SK-N-SH (cell line): ENCODE measurements around the gene RFFL. TPM values are rescaled to one million over a fixed set of nuclear protein-coding genes. Genes with fewer than 3 reads are reported as not detected.

Experiments used
- CTCF ChIA-PET: fragments of 300-600, 350-600 bp; formaldehyde crosslinking; extraction: SDS; loops from one replicate; lab custom pipeline; 2021; lab: Yijun Ruan, JAX
- POLR2A ChIA-PET: fragments of 350-600 bp; sonication (Branson Sonifier 250); formaldehyde crosslinking; extraction: SDS; loops from one replicate; lab custom pipeline; 2020; ENCODE audit warnings: antibody characterized with exemption, inconsistent platforms; lab: Yijun Ruan, JAX
- DNase-seq: peaks from one replicate; pipeline ENCODE4 v3.0.0; 2012
- H2AFZ ChIP-seq: fragments of 200-600 bp; sonication (generic); 2 replicates; pipeline ENCODE4 v1.8.1; 2016; ENCODE audit warnings: antibody characterized with exemption, mild to moderate bottlenecking, low read depth
- H3F3A ChIP-seq: fragments of 200-600 bp; sonication (generic); replicated peaks from 2 replicates; pipeline ENCODE3; 2016; ENCODE audit warnings: antibody characterized with exemption, mild to moderate bottlenecking; ENCODE audit not compliant: insufficient read depth
- H3K27ac ChIP-seq, 2 experiments: fragments of 200-500 bp in 1 of 2; fragments of 200-600 bp in 1 of 2; sonication (Bioruptor generic) in 1 of 2; sonication (generic), shearing (Covaris generic) in 1 of 2; 2 replicates each; pipeline versions ENCODE4 v1.5.1 to v1.6.1; 2014 to 2016; ENCODE audit warnings: low read depth in 2 of 2, inconsistent platforms in 1 of 2, low read length in 1 of 2, mild to moderate bottlenecking in 1 of 2, mixed read lengths in 1 of 2
- H3K27me3 ChIP-seq: fragments of 200-600 bp; sonication (generic), shearing (Covaris generic); 2 replicates; pipeline ENCODE4 v1.6.1; 2016; ENCODE audit warnings: mixed run types; ENCODE audit not compliant: insufficient read depth
- H3K36me3 ChIP-seq, 2 experiments: fragments of 200-500 bp in 1 of 2; fragments of 200-600 bp in 1 of 2; sonication (Bioruptor generic) in 1 of 2; sonication (generic) in 1 of 2; replicated peaks in 1 of 2; 2 replicates each; pipeline versions ENCODE3 to v1.5.1; 2014 to 2016; ENCODE audit warnings: low read length in 1 of 2, mild to moderate bottlenecking in 1 of 2; ENCODE audit not compliant: insufficient read depth in 2 of 2, control insufficient read depth in 1 of 2
- H3K4me1 ChIP-seq, 2 experiments: fragments of 200-500 bp in 1 of 2; fragments of 200-600 bp in 1 of 2; sonication (Bioruptor generic) in 1 of 2; sonication (generic), shearing (Covaris generic) in 1 of 2; 2 replicates each; pipeline versions ENCODE4 v1.5.1 to v1.6.1; 2014 to 2016; ENCODE audit warnings: low read depth in 1 of 2, low read length in 1 of 2, mixed run types in 1 of 2; ENCODE audit not compliant: insufficient read depth in 2 of 2, control insufficient read depth in 1 of 2
- H3K4me2 ChIP-seq: fragments of 200-600 bp; sonication (generic), shearing (Covaris generic); 2 replicates; pipeline ENCODE4 v1.6.1; 2017; ENCODE audit warnings: mixed run types
- H3K4me3 ChIP-seq, 2 experiments: fragments of 200-500 bp in 1 of 2; fragments of 200-600 bp in 1 of 2; sonication (Bioruptor generic) in 1 of 2; sonication (generic), shearing (Covaris generic) in 1 of 2; 2 replicates each; pipeline versions ENCODE4 v1.5.1 to v1.8.1; 2014 to 2016; ENCODE audit warnings: low read depth in 2 of 2, inconsistent platforms in 1 of 2, low read length in 1 of 2, mild to moderate bottlenecking in 1 of 2, mixed read lengths in 1 of 2, moderate library complexity in 1 of 2
- H3K79me2 ChIP-seq: fragments of 200-600 bp; sonication (generic); 2 replicates; pipeline ENCODE4 v1.8.1; 2017; ENCODE audit warnings: mild to moderate bottlenecking; ENCODE audit not compliant: insufficient read depth
- H3K9ac ChIP-seq: fragments of 200-600 bp; sonication (generic); 2 replicates; pipeline ENCODE4 v1.6.1; 2017; ENCODE audit warnings: mixed run types
- H3K9me2 ChIP-seq: fragments of 200-600 bp; sonication (generic); 2 replicates; pipeline ENCODE4 v1.6.1; 2017; ENCODE audit warnings: mixed run types
- H3K9me3 ChIP-seq: fragments of 200-600 bp; sonication (generic); 2 replicates; pipeline ENCODE4 v1.6.1; 2017; ENCODE audit warnings: mixed run types, mild to moderate bottlenecking, moderate library complexity
- H4K20me1 ChIP-seq: fragments of 200-600 bp; sonication (generic); 2 replicates; pipeline ENCODE4 v1.6.1; 2017; ENCODE audit warnings: mild to moderate bottlenecking, mixed run types; ENCODE audit not compliant: insufficient read depth
- EP300 ChIP-seq, 2 experiments: IDR thresholded peaks; 2 replicates each; pipeline versions ENCODE4 v1.4.0 to v1.6.1; 2012; ENCODE audit warnings: borderline replicate concordance in 1 of 2, low read depth in 1 of 2, low read length in 1 of 2
- FOSL2 ChIP-seq: IDR thresholded peaks from 2 replicates; pipeline ENCODE4 v1.4.0; 2012; ENCODE audit warnings: low read depth, mild to moderate bottlenecking, moderate library complexity, borderline replicate concordance
- FOXJ3 ChIP-seq: sonication (generic); formaldehyde crosslinking; IDR thresholded peaks from 2 replicates; pipeline ENCODE4 v1.5.1; 2020; ENCODE audit warnings: mild to moderate bottlenecking, missing genetic modification reagents
- FOXM1 ChIP-seq: IDR thresholded peaks from 2 replicates; pipeline ENCODE4 v1.4.0; 2012; ENCODE audit warnings: low read depth, mild to moderate bottlenecking
- GATA2 ChIP-seq: sonication (generic); formaldehyde crosslinking; IDR thresholded peaks from 2 replicates; pipeline ENCODE4 v1.5.0; 2020; ENCODE audit warnings: mild to moderate bottlenecking, missing genetic modification reagents
- JUND ChIP-seq: IDR thresholded peaks from 2 replicates; pipeline ENCODE4 v1.4.0; 2012
- MXI1 ChIP-seq: IDR thresholded peaks from 2 replicates; pipeline ENCODE4 v1.6.1; 2012; ENCODE audit warnings: mild to moderate bottlenecking, low read depth, low read length, improper control_type of control experiment
- NFIC ChIP-seq: IDR thresholded peaks from 2 replicates; pipeline ENCODE4 v1.4.0; 2012; ENCODE audit warnings: borderline replicate concordance
- NRF1 ChIP-seq: IDR thresholded peaks from 2 replicates; pipeline ENCODE4 v1.6.1; 2012; ENCODE audit warnings: low read depth, mild to moderate bottlenecking, low read length
- RAD21 ChIP-seq: IDR thresholded peaks from 2 replicates; pipeline ENCODE4 v1.6.1; 2012; ENCODE audit warnings: mild to moderate bottlenecking, low read length
- RCOR1 ChIP-seq: fragments of 150-350 bp; IDR thresholded peaks from 2 replicates; pipeline ENCODE4 v1.6.1; 2017; ENCODE audit warnings: antibody characterized with exemption, low read length
- RXRA ChIP-seq: IDR thresholded peaks from 2 replicates; pipeline ENCODE4 v1.4.0; 2012; ENCODE audit warnings: low read depth, mild to moderate bottlenecking, borderline replicate concordance
- SIN3A ChIP-seq: IDR thresholded peaks from 2 replicates; pipeline ENCODE4 v1.6.1; 2012; ENCODE audit warnings: low read depth, mild to moderate bottlenecking, low read length, moderate library complexity, borderline replicate concordance
- TCF12 ChIP-seq: IDR thresholded peaks from 2 replicates; pipeline ENCODE4 v1.4.0; 2012
- TEAD4 ChIP-seq: IDR thresholded peaks from 2 replicates; pipeline ENCODE4 v1.4.0; 2012; ENCODE audit warnings: mild to moderate bottlenecking, borderline replicate concordance; ENCODE audit not compliant: insufficient read depth
- WGBS: methylation state at CpG from one replicate; pipeline ENCODE4 v1.1.6; 2017; ENCODE audit warnings: low lambda C conversion rate; 5-methylcytosine and 5-hydroxymethylcytosine counted together
- polyA plus RNA-seq, 3 experiments: library from polyadenylated mRNA; depleted of rRNA; stranded (reverse); fragments of >200 nt; gene quantifications; 2 replicates each; pipeline ENCODE4 v1.2.3, GENCODE V29; 2012
- TF ChIP-seq, protein P1 (sequence below): IDR thresholded peaks from 2 replicates; pipeline ENCODE4 v1.4.0; 2012; ENCODE audit warnings: low read depth, borderline replicate concordance
- TF ChIP-seq, protein P2 (sequence below): IDR thresholded peaks from 2 replicates; pipeline ENCODE4 v1.6.1; 2012; ENCODE audit warnings: mild to moderate bottlenecking, low read depth, low read length, moderate library complexity
- TF ChIP-seq, protein P3 (sequence below): IDR thresholded peaks from 2 replicates; pipeline ENCODE4 v1.4.0; 2012; ENCODE audit warnings: low read depth
- TF ChIP-seq, protein P4 (sequence below): IDR thresholded peaks from 2 replicates; pipeline ENCODE4 v1.4.0; 2012; ENCODE audit warnings: low read depth, borderline replicate concordance
- TF ChIP-seq, protein P5 (sequence below): IDR thresholded peaks from 2 replicates; pipeline ENCODE4; 2012

RFFL gene
- polyA plus RNA-seq, 1 of the 3 experiments (the other 2 are of a cell fraction) = 10.1 TPM

DNA sequence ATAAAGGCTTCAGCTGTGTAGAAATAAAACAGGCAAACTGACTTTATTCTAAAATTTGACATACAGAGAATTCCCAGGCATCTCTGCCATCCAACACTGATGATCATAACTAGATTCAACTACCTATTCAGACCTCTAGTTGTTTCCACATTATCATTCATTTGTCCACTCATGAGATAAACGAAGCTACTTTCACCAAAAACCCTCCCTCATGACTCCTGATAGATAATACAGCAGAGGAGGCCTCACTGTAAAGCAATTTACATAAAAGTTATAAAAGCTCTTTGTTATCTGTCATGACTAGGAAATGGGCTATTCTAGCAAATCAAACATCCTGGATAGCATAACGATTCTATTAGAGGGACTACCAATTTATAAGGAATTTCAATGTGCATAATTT lies 19.6 kb upstream of the RFFL start:
- peaks cover 14 to 36% of the 10 kb centered on the region in 2 experiments for H3K4me1 ChIP-seq
- DNase-seq = no peak
- H2AFZ ChIP-seq = no peak overlapping the region
- H3F3A ChIP-seq = peaks cover 27% of the 10 kb centered on the region
- ChIA-PET CTCF (interaction anchor here (0.6 to 1.6 kb wide), 7 partner anchors 12 to 640 kb away, joined by 3 to 7 read pairs (median 3); partner anchors contain the start of gene RFFL), POLR2A (no interaction called here)
- no peaks in the 10 kb centered on the region for H3K9me2 ChIP-seq
- H3K4me3 ChIP-seq = peak overlapping the region in 1 of 2 experiments; percentile 2; a peak in 1 of 4 replicates
- peak overlapping the region; percentile 32; the same call in 1 of the 2 replicates for H3K9ac ChIP-seq
- no peaks in the 10 kb centered on the region for H3K27me3 ChIP-seq
- H3K4me2 ChIP-seq = peak overlapping the region; percentile 54
- H3K9me3 ChIP-seq = no peaks in the 10 kb centered on the region
- H4K20me1 ChIP-seq = peaks cover 6% of the 10 kb centered on the region
- peak overlapping the region; percentile 71 to 86; a peak in 3 of 4 replicates for H3K27ac ChIP-seq
- peaks cover 84% of the 10 kb centered on the region for H3K79me2 ChIP-seq
- WGBS = 64% methylated on average over 2 of the region's 2 CpGs
- H3K36me3 ChIP-seq = peaks cover 0 to 4% of the 10 kb centered on the region in 2 experiments
- TF ChIP-seq RAD21 (no peak), FOXJ3 (CRISPR knock-in tag) (no peak), GATA2 (CRISPR knock-in tag) (no peak)
- TF ChIP-seq, protein P1, sequence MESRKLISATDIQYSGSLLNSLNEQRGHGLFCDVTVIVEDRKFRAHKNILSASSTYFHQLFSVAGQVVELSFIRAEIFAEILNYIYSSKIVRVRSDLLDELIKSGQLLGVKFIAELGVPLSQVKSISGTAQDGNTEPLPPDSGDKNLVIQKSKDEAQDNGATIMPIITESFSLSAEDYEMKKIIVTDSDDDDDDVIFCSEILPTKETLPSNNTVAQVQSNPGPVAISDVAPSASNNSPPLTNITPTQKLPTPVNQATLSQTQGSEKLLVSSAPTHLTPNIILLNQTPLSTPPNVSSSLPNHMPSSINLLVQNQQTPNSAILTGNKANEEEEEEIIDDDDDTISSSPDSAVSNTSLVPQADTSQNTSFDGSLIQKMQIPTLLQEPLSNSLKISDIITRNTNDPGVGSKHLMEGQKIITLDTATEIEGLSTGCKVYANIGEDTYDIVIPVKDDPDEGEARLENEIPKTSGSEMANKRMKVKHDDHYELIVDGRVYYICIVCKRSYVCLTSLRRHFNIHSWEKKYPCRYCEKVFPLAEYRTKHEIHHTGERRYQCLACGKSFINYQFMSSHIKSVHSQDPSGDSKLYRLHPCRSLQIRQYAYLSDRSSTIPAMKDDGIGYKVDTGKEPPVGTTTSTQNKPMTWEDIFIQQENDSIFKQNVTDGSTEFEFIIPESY = no peak
- TF ChIP-seq, protein P2, sequence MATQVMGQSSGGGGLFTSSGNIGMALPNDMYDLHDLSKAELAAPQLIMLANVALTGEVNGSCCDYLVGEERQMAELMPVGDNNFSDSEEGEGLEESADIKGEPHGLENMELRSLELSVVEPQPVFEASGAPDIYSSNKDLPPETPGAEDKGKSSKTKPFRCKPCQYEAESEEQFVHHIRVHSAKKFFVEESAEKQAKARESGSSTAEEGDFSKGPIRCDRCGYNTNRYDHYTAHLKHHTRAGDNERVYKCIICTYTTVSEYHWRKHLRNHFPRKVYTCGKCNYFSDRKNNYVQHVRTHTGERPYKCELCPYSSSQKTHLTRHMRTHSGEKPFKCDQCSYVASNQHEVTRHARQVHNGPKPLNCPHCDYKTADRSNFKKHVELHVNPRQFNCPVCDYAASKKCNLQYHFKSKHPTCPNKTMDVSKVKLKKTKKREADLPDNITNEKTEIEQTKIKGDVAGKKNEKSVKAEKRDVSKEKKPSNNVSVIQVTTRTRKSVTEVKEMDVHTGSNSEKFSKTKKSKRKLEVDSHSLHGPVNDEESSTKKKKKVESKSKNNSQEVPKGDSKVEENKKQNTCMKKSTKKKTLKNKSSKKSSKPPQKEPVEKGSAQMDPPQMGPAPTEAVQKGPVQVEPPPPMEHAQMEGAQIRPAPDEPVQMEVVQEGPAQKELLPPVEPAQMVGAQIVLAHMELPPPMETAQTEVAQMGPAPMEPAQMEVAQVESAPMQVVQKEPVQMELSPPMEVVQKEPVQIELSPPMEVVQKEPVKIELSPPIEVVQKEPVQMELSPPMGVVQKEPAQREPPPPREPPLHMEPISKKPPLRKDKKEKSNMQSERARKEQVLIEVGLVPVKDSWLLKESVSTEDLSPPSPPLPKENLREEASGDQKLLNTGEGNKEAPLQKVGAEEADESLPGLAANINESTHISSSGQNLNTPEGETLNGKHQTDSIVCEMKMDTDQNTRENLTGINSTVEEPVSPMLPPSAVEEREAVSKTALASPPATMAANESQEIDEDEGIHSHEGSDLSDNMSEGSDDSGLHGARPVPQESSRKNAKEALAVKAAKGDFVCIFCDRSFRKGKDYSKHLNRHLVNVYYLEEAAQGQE = no peak
- TF ChIP-seq, protein P3, sequence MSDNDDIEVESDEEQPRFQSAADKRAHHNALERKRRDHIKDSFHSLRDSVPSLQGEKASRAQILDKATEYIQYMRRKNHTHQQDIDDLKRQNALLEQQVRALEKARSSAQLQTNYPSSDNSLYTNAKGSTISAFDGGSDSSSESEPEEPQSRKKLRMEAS = no peak

DNA sequence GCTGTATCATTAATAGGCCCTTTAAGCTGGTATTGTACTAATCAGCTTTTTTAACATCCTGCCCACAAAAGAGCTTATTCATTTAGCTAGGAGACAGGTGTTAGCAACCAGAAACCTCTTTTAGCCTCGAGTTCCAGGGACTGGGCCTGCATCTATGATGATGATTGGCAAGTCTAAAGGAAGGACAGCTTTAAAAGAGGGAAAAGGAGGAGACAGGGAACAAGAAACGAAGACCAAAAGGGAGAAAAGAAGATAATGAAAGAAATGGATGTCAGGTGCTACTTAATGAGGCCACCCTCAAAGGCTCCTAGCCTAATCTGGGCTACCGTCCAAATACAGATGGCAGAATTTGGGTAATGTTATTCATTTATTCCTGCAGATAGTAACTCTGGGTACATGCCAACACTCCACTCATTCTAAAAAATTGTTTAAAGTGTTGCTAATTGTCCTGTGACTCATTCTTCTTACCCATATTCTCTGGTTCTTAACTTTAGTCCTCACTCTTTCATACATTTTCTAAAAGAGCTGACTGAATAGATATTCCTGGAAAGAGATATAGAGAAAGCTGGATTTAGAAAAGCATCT lies 18.7 kb upstream of the RFFL start:
- peaks cover 0 to 4% of the 10 kb centered on the region in 2 experiments for H3K36me3 ChIP-seq
- DNase-seq = peak; percentile 51
- peak overlapping the region; percentile 71 to 86 for H3K27ac ChIP-seq
- ChIA-PET CTCF (interaction anchor here (0.6 to 1.6 kb wide), 8 partner anchors 13 to 639 kb away, joined by 3 to 7 read pairs (median 3); partner anchors contain the start of gene RFFL), POLR2A (no interaction called here)
- peaks cover 6% of the 10 kb centered on the region for H4K20me1 ChIP-seq
- H3K4me2 ChIP-seq = peak overlapping the region; percentile 54
- peaks cover 83% of the 10 kb centered on the region for H3K79me2 ChIP-seq
- no peaks in the 10 kb centered on the region for H3K9me2 ChIP-seq
- no peak overlapping the region for H3K9ac ChIP-seq
- no peaks in the 10 kb centered on the region for H3K27me3 ChIP-seq
- H3K9me3 ChIP-seq = no peaks in the 10 kb centered on the region
- H3K4me1 ChIP-seq = peaks cover 9 to 36% of the 10 kb centered on the region in 2 experiments
- WGBS = 4% methylated on average over 3 of the region's 3 CpGs
- H3F3A ChIP-seq = peaks cover 27% of the 10 kb centered on the region
- H2AFZ ChIP-seq = no peak overlapping the region
- no peak overlapping the region for H3K4me3 ChIP-seq
- TF ChIP-seq RCOR1 = peak; percentile 77
- TF ChIP-seq, protein P4, sequence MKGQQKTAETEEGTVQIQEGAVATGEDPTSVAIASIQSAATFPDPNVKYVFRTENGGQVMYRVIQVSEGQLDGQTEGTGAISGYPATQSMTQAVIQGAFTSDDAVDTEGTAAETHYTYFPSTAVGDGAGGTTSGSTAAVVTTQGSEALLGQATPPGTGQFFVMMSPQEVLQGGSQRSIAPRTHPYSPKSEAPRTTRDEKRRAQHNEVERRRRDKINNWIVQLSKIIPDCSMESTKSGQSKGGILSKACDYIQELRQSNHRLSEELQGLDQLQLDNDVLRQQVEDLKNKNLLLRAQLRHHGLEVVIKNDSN = no peak
- peak; percentile 88 for TF ChIP-seq TCF12
- no peak for TF ChIP-seq NRF1
- TF ChIP-seq SIN3A = no peak
- peak; percentile 93 for TF ChIP-seq FOSL2
- TF ChIP-seq, protein P5, sequence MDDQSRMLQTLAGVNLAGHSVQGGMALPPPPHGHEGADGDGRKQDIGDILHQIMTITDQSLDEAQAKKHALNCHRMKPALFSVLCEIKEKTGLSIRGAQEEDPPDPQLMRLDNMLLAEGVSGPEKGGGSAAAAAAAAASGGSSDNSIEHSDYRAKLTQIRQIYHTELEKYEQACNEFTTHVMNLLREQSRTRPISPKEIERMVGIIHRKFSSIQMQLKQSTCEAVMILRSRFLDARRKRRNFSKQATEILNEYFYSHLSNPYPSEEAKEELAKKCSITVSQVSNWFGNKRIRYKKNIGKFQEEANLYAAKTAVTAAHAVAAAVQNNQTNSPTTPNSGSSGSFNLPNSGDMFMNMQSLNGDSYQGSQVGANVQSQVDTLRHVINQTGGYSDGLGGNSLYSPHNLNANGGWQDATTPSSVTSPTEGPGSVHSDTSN = peak; percentile 52; the same call in 1 of the 2 replicates
- TF ChIP-seq FOXM1 = peak; percentile 68; the same call in 1 of the 2 replicates
- peak; percentile 87 for TF ChIP-seq JUND
- TF ChIP-seq NFIC = peak; percentile 98
- TF ChIP-seq MXI1 = no peak
- TF ChIP-seq EP300 (IDR thresholded peaks at IDR 0.05; ENCODE audit: borderline replicate concordance in 1 of 2, low read depth in 1 of 2, low read length in 1 of 2) = peak; percentile 42 to 80; a peak in 1 of 4 replicates
- TF ChIP-seq TEAD4 = peak; percentile 75
- TF ChIP-seq RXRA = 0 out of 2 replicates have a peak, but pooled peaks have one; percentile 26
